ENCODE results near the gene BMPR1A. TPM values are rescaled to one million over a fixed set of nuclear protein-coding genes. Genes with fewer than 3 reads are reported as not detected.

The BMPR1A gene
- total and polyA plus RNA-seq, 10 of the 15 experiments (the other 5 are each of a cell fraction or from before 2014, with no cell fraction given) = 2.3 to 22.7 (median 13.1) TPM

DNA sequence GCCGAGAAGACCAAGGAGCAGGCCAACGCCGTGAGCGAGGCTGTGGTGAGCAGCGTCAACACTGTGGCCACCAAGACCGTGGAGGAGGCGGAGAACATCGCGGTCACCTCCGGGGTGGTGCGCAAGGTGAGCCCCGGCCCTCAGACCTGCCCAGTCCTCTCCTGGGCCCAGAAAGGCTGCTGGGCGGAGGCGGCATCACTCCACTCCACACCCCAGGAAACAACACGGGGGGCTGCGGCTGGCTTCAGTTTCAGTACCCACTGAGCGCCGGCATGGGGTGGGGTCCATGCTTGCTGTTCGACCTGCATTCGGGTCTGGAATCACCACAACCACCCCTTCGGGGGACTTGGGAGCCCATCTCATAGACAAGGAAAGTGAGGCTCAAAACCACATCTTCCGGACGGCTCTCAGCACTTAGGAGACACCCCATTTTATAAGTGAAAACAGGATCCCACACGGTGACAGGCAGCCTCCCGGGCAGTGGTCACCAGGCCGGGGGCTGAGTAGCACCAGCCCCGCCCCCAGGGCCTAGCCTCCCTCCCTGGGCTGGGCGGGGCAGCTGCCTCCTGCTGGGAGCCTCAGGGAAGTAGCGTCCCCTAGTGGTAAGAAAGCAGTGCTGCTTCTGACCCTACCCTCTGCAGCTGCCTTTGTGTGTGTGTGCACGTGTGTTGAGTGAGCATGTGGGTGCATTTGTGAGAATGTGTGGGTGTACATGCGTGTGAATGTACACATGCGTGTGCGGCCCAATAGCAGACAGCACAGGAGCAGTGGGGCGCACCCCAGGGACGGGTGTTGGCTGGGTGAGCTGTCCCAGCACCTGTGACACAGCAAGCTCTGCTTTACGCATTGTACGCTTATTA lies 203.8 kb downstream of the BMPR1A start:
- Histone ChIP-seq H3K27me3 (replicated peaks in 1 of 2; ENCODE audit: control insufficient read depth in 2 of 2, insufficient read depth in 2 of 2, low read length in 1 of 2) (no peaks in the 10 kb centered on the region), H2AFZ (ENCODE audit: control insufficient read depth, low read depth, low read length) (peak overlapping the region; percentile 55), H3K27ac (ENCODE audit: control insufficient read depth, insufficient read depth) (no peak overlapping the region), H3K9me3 (replicated peaks; ENCODE audit: control insufficient read depth, insufficient read depth, low read length) (no peaks in the 10 kb centered on the region), H3K4me3 (no peak overlapping the region), H3K4me1 (ENCODE audit: control insufficient read depth, insufficient read depth, low read length) (peaks cover 25% of the 10 kb centered on the region), H3K4me2 (ENCODE audit: control insufficient read depth, insufficient read depth) (no peak overlapping the region), H3K36me3 (ENCODE audit: control insufficient read depth in 2 of 2, insufficient read depth in 2 of 2, low read length in 1 of 2) (no peaks in the 10 kb centered on the region), H4K20me1 (ENCODE audit: control insufficient read depth, insufficient read depth) (no peaks in the 10 kb centered on the region), H3K9ac (ENCODE audit: control insufficient read depth, insufficient read depth, low read length) (no peak overlapping the region), H3K79me2 (ENCODE audit: control insufficient read depth, insufficient read depth, low read length) (no peaks in the 10 kb centered on the region)
- 50% methylated on average over 35 of the region's 37 CpGs for WGBS (ENCODE audit: insufficient coverage, insufficient replicate concordance, low lambda C conversion rate, missing lambda C conversion rate)
- ChIA-PET RAD21 (ENCODE audit: unreplicated experiment) (interaction anchor here (0.6 to 1.2 kb wide), 7 partner anchors 11 to 317 kb away, joined by 3 to 12 read pairs (median 4); no protein-coding TSS in a partner anchor), SMC1A (ENCODE audit: uncharacterized antibody, unreplicated experiment) (interaction anchor here (1.0 kb wide), 1 partner anchor 29 kb away, joined by 3 read pairs; no protein-coding TSS in a partner anchor), CTCF (interaction anchor here (0.8 to 2.8 kb wide), 16 partner anchors 9 to 273 kb away, joined by 3 to 14 read pairs (median 4); no protein-coding TSS in a partner anchor), POLR2A (interaction anchor here (1.0 to 1.4 kb wide), 2 partner anchors 11 to 274 kb away, joined by 3 to 5 read pairs; no protein-coding TSS in a partner anchor)
- FAIRE-seq (peak; percentile 64), ATAC-seq (peak; percentile 91), DNase-seq (ENCODE audit: low read depth, low spot score) (peak; percentile 35)
- in situ Hi-C loops (cut with MboI) (no loop called here), intact Hi-C loops (cut with micrococcal nuclease; ENCODE audit: unreplicated experiment) (no loop called here)
- BruUV-seq (replicated peaks) = no TSS peak
- TF ChIP-seq, protein P1, sequence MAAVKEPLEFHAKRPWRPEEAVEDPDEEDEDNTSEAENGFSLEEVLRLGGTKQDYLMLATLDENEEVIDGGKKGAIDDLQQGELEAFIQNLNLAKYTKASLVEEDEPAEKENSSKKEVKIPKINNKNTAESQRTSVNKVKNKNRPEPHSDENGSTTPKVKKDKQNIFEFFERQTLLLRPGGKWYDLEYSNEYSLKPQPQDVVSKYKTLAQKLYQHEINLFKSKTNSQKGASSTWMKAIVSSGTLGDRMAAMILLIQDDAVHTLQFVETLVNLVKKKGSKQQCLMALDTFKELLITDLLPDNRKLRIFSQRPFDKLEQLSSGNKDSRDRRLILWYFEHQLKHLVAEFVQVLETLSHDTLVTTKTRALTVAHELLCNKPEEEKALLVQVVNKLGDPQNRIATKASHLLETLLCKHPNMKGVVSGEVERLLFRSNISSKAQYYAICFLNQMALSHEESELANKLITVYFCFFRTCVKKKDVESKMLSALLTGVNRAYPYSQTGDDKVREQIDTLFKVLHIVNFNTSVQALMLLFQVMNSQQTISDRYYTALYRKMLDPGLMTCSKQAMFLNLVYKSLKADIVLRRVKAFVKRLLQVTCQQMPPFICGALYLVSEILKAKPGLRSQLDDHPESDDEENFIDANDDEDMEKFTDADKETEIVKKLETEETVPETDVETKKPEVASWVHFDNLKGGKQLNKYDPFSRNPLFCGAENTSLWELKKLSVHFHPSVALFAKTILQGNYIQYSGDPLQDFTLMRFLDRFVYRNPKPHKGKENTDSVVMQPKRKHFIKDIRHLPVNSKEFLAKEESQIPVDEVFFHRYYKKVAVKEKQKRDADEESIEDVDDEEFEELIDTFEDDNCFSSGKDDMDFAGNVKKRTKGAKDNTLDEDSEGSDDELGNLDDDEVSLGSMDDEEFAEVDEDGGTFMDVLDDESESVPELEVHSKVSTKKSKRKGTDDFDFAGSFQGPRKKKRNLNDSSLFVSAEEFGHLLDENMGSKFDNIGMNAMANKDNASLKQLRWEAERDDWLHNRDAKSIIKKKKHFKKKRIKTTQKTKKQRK (IDR thresholded peaks at IDR 0.05; ENCODE audit: low read depth, low read length) = no peak
- TF ChIP-seq MYC (IDR thresholded peaks at IDR 0.05; ENCODE audit: insufficient read depth, insufficient read length, insufficient replicate concordance, low read length, severe bottlenecking) = no peak
- TF ChIP-seq, protein P2, sequence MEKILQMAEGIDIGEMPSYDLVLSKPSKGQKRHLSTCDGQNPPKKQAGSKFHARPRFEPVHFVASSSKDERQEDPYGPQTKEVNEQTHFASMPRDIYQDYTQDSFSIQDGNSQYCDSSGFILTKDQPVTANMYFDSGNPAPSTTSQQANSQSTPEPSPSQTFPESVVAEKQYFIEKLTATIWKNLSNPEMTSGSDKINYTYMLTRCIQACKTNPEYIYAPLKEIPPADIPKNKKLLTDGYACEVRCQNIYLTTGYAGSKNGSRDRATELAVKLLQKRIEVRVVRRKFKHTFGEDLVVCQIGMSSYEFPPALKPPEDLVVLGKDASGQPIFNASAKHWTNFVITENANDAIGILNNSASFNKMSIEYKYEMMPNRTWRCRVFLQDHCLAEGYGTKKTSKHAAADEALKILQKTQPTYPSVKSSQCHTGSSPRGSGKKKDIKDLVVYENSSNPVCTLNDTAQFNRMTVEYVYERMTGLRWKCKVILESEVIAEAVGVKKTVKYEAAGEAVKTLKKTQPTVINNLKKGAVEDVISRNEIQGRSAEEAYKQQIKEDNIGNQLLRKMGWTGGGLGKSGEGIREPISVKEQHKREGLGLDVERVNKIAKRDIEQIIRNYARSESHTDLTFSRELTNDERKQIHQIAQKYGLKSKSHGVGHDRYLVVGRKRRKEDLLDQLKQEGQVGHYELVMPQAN (conservative IDR thresholded peaks at IDR 0.05) = no peak; the same call in 1 of the 2 replicates
- TF ChIP-seq SMC3 (IDR thresholded peaks at IDR 0.05; ENCODE audit: borderline replicate concordance, low read length) = peak; percentile 59; the same call in 1 of the 2 replicates
- TF ChIP-seq, protein P3, sequence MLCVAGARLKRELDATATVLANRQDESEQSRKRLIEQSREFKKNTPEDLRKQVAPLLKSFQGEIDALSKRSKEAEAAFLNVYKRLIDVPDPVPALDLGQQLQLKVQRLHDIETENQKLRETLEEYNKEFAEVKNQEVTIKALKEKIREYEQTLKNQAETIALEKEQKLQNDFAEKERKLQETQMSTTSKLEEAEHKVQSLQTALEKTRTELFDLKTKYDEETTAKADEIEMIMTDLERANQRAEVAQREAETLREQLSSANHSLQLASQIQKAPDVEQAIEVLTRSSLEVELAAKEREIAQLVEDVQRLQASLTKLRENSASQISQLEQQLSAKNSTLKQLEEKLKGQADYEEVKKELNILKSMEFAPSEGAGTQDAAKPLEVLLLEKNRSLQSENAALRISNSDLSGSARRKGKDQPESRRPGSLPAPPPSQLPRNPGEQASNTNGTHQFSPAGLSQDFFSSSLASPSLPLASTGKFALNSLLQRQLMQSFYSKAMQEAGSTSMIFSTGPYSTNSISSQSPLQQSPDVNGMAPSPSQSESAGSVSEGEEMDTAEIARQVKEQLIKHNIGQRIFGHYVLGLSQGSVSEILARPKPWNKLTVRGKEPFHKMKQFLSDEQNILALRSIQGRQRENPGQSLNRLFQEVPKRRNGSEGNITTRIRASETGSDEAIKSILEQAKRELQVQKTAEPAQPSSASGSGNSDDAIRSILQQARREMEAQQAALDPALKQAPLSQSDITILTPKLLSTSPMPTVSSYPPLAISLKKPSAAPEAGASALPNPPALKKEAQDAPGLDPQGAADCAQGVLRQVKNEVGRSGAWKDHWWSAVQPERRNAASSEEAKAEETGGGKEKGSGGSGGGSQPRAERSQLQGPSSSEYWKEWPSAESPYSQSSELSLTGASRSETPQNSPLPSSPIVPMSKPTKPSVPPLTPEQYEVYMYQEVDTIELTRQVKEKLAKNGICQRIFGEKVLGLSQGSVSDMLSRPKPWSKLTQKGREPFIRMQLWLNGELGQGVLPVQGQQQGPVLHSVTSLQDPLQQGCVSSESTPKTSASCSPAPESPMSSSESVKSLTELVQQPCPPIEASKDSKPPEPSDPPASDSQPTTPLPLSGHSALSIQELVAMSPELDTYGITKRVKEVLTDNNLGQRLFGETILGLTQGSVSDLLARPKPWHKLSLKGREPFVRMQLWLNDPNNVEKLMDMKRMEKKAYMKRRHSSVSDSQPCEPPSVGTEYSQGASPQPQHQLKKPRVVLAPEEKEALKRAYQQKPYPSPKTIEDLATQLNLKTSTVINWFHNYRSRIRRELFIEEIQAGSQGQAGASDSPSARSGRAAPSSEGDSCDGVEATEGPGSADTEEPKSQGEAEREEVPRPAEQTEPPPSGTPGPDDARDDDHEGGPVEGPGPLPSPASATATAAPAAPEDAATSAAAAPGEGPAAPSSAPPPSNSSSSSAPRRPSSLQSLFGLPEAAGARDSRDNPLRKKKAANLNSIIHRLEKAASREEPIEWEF (IDR thresholded peaks at IDR 0.05; ENCODE audit: insufficient replicate concordance, low read depth, low read length) = no peak
- TF ChIP-seq, protein P4, sequence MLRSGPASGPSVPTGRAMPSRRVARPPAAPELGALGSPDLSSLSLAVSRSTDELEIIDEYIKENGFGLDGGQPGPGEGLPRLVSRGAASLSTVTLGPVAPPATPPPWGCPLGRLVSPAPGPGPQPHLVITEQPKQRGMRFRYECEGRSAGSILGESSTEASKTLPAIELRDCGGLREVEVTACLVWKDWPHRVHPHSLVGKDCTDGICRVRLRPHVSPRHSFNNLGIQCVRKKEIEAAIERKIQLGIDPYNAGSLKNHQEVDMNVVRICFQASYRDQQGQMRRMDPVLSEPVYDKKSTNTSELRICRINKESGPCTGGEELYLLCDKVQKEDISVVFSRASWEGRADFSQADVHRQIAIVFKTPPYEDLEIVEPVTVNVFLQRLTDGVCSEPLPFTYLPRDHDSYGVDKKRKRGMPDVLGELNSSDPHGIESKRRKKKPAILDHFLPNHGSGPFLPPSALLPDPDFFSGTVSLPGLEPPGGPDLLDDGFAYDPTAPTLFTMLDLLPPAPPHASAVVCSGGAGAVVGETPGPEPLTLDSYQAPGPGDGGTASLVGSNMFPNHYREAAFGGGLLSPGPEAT (IDR thresholded peaks at IDR 0.05; ENCODE audit: low read depth) = no peak
- TF ChIP-seq EGR1 (IDR thresholded peaks at IDR 0.05; ENCODE audit: borderline replicate concordance in 1 of 2, low read depth in 2 of 2, low read length in 2 of 2) = no peak

Measured in GM12878 (cell line).